ENCODE results near the gene SNAP91. TPM values are rescaled to one million over a fixed set of nuclear protein-coding genes. Genes with fewer than 3 reads are reported as not detected.

SNAP91 gene
- total and polyA plus RNA-seq, 2 donors from 2014 or later, result 0.82 TPM; not detected in 1

DNA sequence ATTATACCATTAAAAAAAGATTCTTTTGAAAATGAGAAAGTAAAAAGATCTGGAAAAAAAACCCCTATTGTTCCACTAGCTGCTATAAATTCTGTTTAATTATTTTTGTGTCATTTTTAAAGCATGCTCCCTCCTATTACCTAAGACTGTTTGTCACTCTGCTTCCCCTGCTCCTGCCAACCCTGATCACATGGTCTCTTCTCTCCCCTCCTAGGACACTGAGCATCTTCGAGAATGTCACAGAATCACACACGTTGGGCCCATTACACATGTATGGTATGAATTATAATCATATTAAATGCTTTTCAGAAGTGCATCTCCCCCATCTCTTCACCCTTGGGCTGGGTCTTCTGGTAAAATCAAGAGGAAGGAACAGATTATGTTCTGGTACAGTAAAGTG lies 6.2 kb downstream of the SNAP91 start:
- no peaks in the 10 kb centered on the region for H3K4me1 ChIP-seq (ENCODE audit: control insufficient read depth in 2 of 3, insufficient read depth in 2 of 3, low read depth in 1 of 3, low read length in 3 of 3)
- H3K9ac ChIP-seq (ENCODE audit: low read length in 3 of 3), result no peak overlapping the region
- TF ChIP-seq, protein P1, sequence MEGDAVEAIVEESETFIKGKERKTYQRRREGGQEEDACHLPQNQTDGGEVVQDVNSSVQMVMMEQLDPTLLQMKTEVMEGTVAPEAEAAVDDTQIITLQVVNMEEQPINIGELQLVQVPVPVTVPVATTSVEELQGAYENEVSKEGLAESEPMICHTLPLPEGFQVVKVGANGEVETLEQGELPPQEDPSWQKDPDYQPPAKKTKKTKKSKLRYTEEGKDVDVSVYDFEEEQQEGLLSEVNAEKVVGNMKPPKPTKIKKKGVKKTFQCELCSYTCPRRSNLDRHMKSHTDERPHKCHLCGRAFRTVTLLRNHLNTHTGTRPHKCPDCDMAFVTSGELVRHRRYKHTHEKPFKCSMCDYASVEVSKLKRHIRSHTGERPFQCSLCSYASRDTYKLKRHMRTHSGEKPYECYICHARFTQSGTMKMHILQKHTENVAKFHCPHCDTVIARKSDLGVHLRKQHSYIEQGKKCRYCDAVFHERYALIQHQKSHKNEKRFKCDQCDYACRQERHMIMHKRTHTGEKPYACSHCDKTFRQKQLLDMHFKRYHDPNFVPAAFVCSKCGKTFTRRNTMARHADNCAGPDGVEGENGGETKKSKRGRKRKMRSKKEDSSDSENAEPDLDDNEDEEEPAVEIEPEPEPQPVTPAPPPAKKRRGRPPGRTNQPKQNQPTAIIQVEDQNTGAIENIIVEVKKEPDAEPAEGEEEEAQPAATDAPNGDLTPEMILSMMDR (IDR thresholded peaks at IDR 0.05; ENCODE audit: borderline replicate concordance, extremely low read depth, insufficient read depth), result no peak
- peaks cover 12% of the 10 kb centered on the region for H3K27me3 ChIP-seq (ENCODE audit: control insufficient read depth, insufficient read depth, low read length)
- no peaks in the 10 kb centered on the region for H3K9me3 ChIP-seq (ENCODE audit: control insufficient read depth in 2 of 3, insufficient read depth in 1 of 3, low read length in 3 of 3)
- no peak overlapping the region for H3K27ac ChIP-seq (ENCODE audit: low read depth in 2 of 2, low read length in 2 of 2)
- H3K36me3 ChIP-seq (ENCODE audit: control insufficient read depth in 2 of 3, insufficient read depth in 3 of 3, low read length in 3 of 3), result no peaks in the 10 kb centered on the region
- H3K4me3 ChIP-seq (ENCODE audit: low read length in 3 of 3), result no peak overlapping the region
- DNase-seq (no peak), FAIRE-seq (no peak)
- intact Hi-C loops (cut with DNase I), result no loop called here

DNA sequence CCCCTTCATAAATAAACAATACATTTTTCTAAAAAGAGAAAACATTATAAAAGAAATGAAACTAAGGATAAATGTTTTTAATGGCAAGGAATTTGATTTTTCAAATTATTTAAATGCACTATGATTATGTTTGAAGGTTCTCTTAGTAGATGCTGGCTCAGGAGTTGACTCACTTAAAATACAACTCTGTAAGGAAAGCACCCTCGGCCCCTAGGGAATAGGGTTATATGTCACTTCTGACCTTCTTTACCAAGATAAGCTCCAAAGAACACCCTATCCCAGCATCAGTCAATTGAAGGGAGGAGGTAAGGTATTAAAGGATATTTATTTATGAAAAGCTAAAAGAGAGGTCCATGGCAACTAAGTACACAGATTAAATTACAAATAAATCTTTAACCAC lies 6.8 kb downstream of the SNAP91 start:
- intact Hi-C loops (cut with DNase I), result no loop called here
- TF ChIP-seq, protein P1 (IDR thresholded peaks at IDR 0.05; ENCODE audit: borderline replicate concordance, extremely low read depth, insufficient read depth), result no peak
- Histone ChIP-seq H3K27ac (ENCODE audit: low read depth in 2 of 2, low read length in 2 of 2) (no peak overlapping the region), H3K4me3 (ENCODE audit: low read length in 3 of 3) (no peak overlapping the region), H3K9ac (ENCODE audit: low read length in 3 of 3) (no peak overlapping the region), H3K27me3 (ENCODE audit: control insufficient read depth, insufficient read depth, low read length) (peaks cover 5% of the 10 kb centered on the region), H3K36me3 (ENCODE audit: control insufficient read depth in 2 of 3, insufficient read depth in 3 of 3, low read length in 3 of 3) (no peaks in the 10 kb centered on the region), H3K9me3 (ENCODE audit: control insufficient read depth in 2 of 3, insufficient read depth in 1 of 3, low read length in 3 of 3) (no peaks in the 10 kb centered on the region), H3K4me1 (ENCODE audit: control insufficient read depth in 2 of 3, insufficient read depth in 2 of 3, low read depth in 1 of 3, low read length in 3 of 3) (no peaks in the 10 kb centered on the region)
- FAIRE-seq (no peak), DNase-seq (no peak)

DNA sequence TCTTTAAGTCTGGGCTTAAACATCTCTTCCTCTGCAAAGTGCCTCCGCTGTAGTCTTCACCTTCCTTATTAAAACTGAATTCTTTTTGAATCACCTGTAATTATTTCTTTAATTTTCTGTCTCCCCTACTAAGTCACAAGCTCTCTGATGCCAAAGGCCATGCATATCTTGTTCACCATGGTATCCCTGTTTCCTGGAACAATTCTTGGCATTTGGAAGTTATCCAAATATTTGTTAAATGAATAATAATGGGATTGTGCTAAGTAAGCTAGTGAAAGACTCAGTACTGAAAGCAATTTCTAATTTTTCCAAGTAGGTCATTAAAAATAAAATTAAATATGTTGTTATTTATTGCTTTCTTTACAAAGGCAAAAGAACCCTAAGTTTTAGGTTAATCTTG lies 12.2 kb downstream of the SNAP91 start:
- Histone ChIP-seq H3K36me3 (ENCODE audit: control insufficient read depth in 2 of 3, insufficient read depth in 3 of 3, low read length in 3 of 3) (no peaks in the 10 kb centered on the region), H3K9me3 (ENCODE audit: control insufficient read depth in 2 of 3, insufficient read depth in 1 of 3, low read length in 3 of 3) (no peaks in the 10 kb centered on the region), H3K27ac (ENCODE audit: low read depth in 2 of 2, low read length in 2 of 2) (no peak overlapping the region), H3K27me3 (ENCODE audit: control insufficient read depth, insufficient read depth, low read length) (no peaks in the 10 kb centered on the region), H3K4me3 (ENCODE audit: low read length in 3 of 3) (no peak overlapping the region), H3K9ac (ENCODE audit: low read length in 3 of 3) (no peak overlapping the region), H3K4me1 (ENCODE audit: control insufficient read depth in 2 of 3, insufficient read depth in 2 of 3, low read depth in 1 of 3, low read length in 3 of 3) (no peaks in the 10 kb centered on the region)
- TF ChIP-seq, protein P1 (IDR thresholded peaks at IDR 0.05; ENCODE audit: borderline replicate concordance, extremely low read depth, insufficient read depth), result no peak
- intact Hi-C loops (cut with DNase I), result no loop called here
- FAIRE-seq (no peak), DNase-seq (no peak)

DNA sequence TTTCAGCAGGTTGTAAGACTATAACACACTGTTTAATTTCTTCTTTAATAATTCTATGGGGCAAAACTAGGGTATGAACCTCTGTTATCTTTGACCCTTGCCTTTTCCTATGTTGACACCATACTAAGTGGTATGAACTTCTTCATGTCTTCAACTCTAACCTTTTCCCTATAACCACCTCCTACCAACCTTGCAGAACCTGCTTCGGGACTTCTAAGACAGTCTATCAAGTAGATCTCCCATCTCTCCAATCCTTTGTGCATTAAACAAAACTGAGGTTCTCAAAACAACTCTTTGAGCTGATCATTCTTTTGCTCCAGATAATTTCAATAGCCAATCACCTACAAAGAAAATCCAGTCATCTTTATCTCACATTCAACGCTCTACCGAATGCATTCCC lies 23.4 kb downstream of the SNAP91 start:
- Histone ChIP-seq H3K4me1 (ENCODE audit: control insufficient read depth in 2 of 3, insufficient read depth in 2 of 3, low read depth in 1 of 3, low read length in 3 of 3) (no peaks in the 10 kb centered on the region), H3K27ac (ENCODE audit: low read depth in 2 of 2, low read length in 2 of 2) (no peak overlapping the region), H3K9me3 (ENCODE audit: control insufficient read depth in 2 of 3, insufficient read depth in 1 of 3, low read length in 3 of 3) (no peaks in the 10 kb centered on the region), H3K27me3 (ENCODE audit: control insufficient read depth, insufficient read depth, low read length) (no peaks in the 10 kb centered on the region), H3K4me3 (ENCODE audit: low read length in 3 of 3) (no peak overlapping the region), H3K9ac (ENCODE audit: low read length in 3 of 3) (no peak overlapping the region), H3K36me3 (ENCODE audit: control insufficient read depth in 2 of 3, insufficient read depth in 3 of 3, low read length in 3 of 3) (no peaks in the 10 kb centered on the region)
- FAIRE-seq, result no peak
- intact Hi-C loops (cut with DNase I), result no loop called here
- TF ChIP-seq, protein P1 (IDR thresholded peaks at IDR 0.05; ENCODE audit: borderline replicate concordance, extremely low read depth, insufficient read depth), result no peak
- no peak for DNase-seq

Measured in kidney (tissue), 14 donors.